ENCODE measurements around the gene MMP10.

DNA sequence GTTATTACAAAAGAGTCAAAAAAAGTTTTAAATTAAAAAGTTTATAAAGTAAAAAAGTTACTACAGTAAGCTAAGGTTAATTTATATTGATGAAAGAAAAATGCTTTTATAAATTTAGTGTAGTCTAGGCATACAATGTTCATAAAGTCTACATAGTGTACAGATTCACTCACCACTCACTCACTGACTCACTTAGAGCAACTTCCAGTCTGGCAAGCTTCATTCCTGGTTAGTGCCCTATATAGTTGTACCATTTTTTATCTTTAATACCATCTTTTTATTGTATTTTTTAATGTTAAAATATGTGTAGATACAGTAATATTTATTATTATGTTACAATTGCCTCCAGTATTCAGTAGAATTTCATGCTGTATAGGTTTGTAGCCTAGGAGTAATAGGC, 2.6 kb upstream of the MMP10 start:
- TF ChIP-seq, protein P1, sequence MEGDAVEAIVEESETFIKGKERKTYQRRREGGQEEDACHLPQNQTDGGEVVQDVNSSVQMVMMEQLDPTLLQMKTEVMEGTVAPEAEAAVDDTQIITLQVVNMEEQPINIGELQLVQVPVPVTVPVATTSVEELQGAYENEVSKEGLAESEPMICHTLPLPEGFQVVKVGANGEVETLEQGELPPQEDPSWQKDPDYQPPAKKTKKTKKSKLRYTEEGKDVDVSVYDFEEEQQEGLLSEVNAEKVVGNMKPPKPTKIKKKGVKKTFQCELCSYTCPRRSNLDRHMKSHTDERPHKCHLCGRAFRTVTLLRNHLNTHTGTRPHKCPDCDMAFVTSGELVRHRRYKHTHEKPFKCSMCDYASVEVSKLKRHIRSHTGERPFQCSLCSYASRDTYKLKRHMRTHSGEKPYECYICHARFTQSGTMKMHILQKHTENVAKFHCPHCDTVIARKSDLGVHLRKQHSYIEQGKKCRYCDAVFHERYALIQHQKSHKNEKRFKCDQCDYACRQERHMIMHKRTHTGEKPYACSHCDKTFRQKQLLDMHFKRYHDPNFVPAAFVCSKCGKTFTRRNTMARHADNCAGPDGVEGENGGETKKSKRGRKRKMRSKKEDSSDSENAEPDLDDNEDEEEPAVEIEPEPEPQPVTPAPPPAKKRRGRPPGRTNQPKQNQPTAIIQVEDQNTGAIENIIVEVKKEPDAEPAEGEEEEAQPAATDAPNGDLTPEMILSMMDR (conservative IDR thresholded peaks at IDR 0.05), result no peak
- TF ChIP-seq EZH2 (IDR thresholded peaks at IDR 0.05; ENCODE audit: low read depth), result no peak

Measured in PC-9 (cell line).